Occipital lobe (tissue), 2 donors: ENCODE measurements around the gene IL26. TPM values are rescaled to one million over a fixed set of nuclear protein-coding genes. Genes with fewer than 3 reads are reported as not detected.
"Not testable (repeated sequence)": the region's sequence is repeated elsewhere in the genome, so short reads cannot be mapped to it uniquely, and the experiment has no call there.

Source experiments
- DNase-seq: peaks from one replicate; lab custom pipeline; 2025; lab: John Stamatoyannopoulos, UW
- total RNA-seq: library from RNA; depleted of rRNA; stranded (reverse); fragments of >200 nt; gene quantifications from one replicate; pipeline ENCODE4 v1.2.3, GENCODE V29; 2014

The IL26 gene
- total RNA-seq, 1 donor from 2014 or later, result not detected

GRCh38 chr12:68240079-68240478 lies 14.5 kb upstream of the IL26 start:
- no peak for DNase-seq

- no peak for DNase-seq
These were observed 13.8 kb upstream of the IL26 start for GRCh38 chr12:68239309-68239982.

GRCh38 chr12:68237619-68238018 lies 12.0 kb upstream of the IL26 start:
- no peak for DNase-seq

- no peak for DNase-seq
These were observed 11.5 kb upstream of the IL26 start for GRCh38 chr12:68237078-68237477.

DNA sequence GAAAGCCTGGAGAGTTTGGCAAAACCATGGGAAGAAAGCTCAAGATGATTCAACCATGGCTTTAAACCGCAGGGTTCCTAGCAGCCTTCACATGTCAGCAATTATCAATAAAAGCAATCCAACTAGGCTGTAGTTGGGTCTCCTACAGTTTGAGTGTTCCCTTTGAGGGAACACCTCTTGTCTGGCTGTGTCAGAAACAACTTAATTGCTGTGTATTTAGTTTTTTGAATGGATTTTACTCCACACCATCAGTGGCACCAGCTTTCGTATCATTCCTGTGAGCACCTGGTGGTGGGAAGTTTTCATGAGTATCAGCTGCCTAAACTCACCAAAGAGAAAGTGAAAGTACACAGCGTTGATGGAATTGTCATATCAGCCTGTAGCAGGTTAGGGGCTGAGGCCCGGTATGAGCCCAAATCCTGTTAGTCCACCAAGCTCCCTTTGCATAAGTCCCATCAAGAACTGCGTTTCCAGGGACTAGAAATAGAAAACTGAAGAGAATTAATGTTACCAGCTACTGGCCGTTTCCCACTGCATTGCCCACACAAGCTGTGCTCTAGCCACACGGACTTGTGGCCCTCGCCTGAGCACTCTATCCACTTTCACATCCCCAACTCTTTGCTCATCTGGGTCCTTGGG lies 10.9 kb upstream of the IL26 start:
- no peak for DNase-seq

- no peak for DNase-seq
These were observed 10.0 kb upstream of the IL26 start for GRCh38 chr12:68235576-68235975.

DNA sequence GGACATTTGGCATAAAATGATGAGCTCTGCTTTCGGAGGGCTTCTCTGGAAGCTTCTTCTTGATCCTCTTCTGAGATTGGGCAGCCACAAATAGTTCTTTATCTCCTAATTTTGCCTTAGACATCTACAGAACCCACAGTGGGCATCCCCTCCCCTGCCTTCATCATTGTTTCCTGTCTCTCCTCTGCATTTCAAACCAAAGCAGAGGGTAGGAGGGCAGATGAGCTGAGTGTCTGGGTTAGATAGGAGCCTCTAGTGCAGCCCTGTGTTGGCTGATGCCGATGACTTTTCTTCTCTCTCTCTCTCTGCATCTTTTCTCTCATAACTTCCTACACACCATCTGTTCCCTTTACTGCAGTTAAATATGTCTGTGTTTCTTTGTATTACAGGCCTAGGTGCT lies 8.5 kb upstream of the IL26 start:
- DNase-seq, result no peak

DNA sequence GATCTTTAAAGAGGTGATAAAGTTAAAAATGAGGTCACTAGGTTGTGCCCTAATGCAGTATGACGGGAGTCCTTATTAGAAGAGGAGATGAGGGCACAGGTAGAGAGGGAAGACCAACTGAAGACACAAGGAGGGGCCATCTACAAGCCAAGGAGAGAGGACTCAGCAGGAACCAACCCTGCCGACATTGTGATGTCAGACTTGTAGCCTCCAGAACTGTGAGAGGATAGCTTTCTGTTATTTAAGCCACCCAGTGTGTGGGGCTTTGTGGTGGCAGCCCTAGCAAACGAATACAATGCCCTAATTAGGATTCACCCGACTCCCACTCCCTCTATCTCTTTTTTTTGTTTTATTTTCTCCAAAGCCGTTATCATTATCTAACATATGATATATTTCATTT lies 7.9 kb upstream of the IL26 start:
- DNase-seq, result no peak

GRCh38 chr12:68231691-68232090 lies 6.1 kb upstream of the IL26 start:
- no peak for DNase-seq

- no peak for DNase-seq
These were observed 5.6 kb upstream of the IL26 start for GRCh38 chr12:68231229-68231628.

GRCh38 chr12:68229956-68230355 lies 4.3 kb upstream of the IL26 start:
- DNase-seq, result no peak

DNA sequence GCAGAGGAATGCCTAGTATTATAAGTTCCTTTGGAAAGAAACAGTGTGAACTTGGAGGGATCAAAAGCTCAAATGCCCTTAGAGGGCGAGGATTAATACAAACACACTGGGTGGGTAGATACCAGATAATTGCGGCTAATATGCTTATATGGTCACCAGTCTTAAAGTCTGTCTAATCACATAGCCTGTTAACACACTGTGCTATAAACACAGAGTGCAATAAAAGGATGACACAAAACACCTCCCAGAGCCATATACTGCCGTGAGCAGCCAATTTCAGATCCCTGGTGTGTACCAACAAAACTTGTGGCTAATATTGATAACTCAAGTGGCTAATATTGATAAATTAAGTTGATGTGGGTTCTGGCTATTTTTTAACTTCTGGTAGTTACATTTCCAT lies 1.7 kb upstream of the IL26 start:
- DNase-seq, result no peak

DNA sequence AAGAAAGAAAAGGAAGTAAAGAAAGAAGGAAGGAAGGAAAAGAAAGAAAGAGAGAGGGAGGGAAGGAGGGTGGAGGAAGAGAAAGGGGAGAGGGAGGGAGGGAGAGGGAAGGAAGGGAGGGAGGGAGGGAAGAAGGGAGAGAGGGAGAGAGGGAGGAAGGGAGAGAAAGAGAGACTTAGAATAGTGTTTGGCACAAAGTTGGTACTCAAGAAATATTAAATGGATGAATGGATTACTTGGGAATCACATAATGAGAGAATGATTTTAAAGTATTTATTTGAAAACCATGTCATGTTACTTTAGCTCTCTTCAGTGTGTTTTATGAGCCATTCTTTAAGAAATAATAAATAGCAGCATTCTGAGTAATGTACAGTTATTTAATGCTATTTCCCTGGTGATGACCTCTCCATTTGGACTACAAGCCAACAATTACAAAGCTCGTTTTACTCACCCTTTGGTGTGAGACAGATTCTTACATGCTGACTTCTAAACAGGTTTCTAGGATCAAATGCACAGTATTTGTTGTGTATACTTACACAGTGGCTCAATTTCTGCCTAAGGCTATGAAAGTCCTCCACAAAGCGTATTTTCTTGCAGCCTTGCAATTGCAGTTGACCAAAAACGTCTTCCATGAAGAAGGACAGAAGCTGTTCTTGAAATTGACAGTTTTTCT lies 861 bp downstream of the IL26 start:
- DNase-seq, result no peak

DNA sequence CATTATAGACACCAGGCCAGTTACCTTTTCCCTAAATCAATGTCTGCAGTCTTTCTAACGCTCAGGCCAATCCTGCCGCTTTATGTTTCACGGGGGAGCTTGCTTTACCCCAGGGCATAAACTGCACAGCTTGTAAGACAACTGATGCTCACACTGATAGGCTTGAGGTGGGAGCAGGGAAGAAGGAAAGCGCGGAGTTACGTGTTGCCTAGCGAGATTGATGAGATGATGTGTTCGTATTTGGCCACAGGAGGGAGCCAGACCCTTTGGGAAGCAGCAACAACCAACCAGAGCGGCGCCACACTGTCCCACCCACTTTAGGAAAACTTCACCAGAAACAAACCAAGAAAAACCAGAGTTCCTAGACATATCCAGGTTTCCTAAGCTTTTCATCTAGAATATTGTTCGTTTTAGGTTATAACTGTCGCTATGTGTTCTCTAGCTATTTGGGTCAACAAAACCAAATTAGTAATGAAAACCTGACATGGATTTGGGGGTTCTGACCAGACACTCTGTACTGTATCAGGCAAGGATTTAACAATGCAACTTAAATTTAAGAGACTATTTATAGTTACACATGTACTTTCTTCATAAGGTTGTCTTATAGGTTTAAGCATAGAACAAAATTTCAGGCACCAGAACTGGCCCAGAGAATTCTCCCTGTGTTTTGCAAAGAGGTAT lies 2.4 kb downstream of the IL26 start:
- peak; percentile 60 for DNase-seq

DNA sequence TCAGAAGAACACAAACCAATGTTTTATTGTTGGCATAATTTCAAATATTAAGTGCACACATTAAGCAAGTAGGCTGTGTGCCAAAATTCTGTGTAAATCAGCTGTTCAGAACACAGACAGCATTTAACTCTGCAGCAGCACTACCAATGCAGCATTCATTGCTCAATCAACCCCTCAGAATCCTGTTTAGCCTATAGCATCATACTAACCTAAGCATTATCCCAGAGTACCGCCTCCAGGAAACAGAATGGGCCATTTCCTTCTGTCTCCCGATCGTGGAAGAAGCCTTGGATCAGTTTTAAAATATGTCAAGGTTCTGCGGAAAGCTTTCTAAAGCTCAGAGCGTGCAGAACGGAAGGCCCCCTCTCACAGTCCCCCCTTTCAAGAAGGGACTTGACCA lies 3.3 kb downstream of the IL26 start:
- no peak for DNase-seq

GRCh38 chr12:68221497-68221896 lies 4.1 kb downstream of the IL26 start:
- no peak for DNase-seq

- DNase-seq, result no peak
These were observed 14.7 kb downstream of the IL26 start for GRCh38 chr12:68210875-68211274.

DNA sequence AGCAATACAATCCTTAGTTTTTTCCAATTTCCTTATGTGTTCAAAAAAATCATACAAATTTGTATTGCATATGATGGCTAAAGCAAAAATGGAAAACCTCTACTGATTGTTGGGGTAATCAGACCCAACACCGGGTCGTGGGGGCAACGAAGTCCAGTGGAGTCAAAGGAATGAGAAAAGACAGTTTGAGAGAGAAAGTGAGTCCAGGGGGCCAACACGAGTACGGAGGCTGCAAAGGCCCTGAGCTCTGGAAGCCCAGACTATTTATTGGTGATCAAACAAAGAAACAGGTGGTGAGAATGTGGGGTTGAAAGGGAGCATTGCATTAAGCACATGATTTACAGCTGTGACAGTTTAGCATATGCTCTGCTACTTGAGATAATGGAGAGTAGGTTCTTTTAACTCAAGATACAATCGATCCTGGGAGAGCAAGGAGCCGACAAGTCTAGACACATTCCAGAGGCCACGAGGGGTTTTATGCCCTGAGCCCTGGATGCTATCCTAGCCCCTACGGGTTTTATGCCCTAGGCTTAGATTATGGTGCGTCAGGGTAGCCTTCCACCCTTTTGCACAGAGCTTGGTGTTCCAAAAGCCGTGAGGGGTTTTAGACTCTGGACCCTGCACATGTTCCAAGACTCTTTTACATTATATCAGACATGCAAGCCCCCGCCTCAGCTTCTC lies 16.4 kb downstream of the IL26 start:
- DNase-seq, result not testable (repeated sequence)

DNA sequence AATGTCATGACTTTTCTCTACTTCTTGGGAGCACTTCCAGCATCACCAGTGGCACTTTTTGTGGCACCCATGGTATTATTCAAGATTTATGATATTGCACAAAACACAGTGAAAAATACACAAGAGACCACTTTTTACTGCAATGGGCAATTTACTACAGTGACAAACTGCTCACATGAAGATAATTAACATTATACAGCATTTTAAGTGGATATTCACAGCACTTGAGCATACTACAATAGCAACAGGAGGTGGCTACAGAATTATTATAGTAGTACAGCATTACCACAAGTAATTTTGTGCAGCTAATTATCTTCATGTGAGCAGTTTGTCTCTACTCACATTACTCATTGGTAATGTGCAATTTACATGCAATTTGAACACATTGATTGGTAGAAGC lies 18.3 kb downstream of the IL26 start:
- no peak for DNase-seq

DNA sequence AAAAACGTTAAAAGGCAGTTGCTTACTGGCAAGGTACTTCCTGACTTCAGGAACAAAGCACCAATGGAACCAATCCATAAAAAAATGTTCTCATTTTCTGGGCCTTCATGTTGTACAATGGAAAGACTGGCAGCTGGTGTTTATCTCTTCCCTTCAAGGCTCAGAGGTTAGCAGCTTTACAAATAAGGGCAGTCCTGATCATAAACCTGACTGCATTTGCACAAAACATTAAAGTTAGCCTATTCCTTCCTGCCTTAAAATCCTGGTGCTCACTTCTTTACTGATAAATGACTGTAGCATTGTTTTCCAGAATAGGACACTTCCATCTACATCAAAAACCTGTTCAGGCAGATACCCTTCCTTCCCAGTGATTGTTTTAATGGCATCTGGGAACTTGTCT lies 19.2 kb downstream of the IL26 start:
- no peak for DNase-seq

GRCh38 chr12:68203460-68203875 lies 22.1 kb downstream of the IL26 start:
- DNase-seq, result no peak

DNA sequence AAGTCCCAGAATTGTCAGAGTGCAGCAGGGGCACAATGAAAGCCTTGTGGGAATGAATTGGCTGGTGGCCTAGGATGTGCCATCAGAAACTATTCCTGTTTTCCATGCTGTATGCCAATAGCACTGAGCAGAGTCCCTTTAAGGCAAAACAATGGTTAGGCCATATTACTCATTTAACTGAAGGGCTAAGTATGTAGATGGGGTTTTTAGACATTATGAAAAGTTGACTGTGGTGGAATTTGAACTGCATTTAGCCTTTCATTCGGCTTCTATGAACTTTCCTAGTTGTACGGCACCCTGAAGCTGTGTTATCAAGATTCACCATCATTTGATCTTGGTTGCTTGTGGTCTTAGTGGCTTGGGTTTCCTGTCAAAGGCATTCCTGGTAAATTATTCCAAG lies 24.8 kb downstream of the IL26 start:
- DNase-seq, result no peak
